Measurements from ENCODE around the gene YJEFN3.

YJEFN3 gene

DNA sequence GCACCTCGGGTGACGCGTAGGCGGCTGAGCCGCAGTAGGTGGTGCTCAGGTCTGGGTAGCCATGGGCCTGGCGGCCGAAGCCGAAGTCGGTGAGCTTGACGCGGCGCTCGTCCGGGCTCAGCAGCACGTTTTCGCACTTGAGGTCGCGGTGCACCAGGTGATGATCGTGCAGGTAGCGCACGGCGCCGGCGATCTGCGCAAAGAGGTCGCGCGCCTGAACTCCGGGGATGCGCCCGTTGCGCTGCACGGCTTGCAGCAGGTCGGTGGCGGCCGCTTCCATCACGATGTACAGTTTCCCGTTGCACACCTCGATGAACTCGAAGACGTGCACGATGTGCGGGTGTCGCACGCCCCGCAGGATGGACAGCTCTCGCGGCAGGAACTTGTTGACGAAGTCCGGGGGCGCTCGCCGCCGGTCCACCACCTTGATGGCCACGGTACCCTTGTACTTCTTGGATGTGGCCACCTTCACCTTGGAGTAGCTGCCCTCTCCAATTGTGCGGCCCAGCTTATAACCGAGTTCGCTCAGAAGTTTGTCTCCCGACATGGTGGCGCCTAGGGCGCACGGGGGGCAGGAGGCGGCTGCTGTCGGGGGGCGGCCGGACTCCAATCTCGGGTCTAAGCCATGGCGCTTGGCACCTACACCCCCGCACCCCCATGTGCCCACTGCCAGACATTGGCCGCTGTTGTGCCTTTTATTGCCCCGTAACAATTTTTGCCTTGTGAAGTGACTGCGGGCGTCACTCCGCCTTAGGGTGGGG, 13.7 kb upstream of the YJEFN3 start, which contains the start of gene TSSK6:
TSSK6 (minus strand) TSS at position 668 of the 761 bp plus-strand sequence; CDS start at position 547, 121 bp downstream.
- DNase-seq (ENCODE audit: low read depth), result no peak
- H3K4me3 ChIP-seq (ENCODE audit: low read length), result peak within 1 kb of the TSS; percentile 94
- TF ChIP-seq, protein P1, sequence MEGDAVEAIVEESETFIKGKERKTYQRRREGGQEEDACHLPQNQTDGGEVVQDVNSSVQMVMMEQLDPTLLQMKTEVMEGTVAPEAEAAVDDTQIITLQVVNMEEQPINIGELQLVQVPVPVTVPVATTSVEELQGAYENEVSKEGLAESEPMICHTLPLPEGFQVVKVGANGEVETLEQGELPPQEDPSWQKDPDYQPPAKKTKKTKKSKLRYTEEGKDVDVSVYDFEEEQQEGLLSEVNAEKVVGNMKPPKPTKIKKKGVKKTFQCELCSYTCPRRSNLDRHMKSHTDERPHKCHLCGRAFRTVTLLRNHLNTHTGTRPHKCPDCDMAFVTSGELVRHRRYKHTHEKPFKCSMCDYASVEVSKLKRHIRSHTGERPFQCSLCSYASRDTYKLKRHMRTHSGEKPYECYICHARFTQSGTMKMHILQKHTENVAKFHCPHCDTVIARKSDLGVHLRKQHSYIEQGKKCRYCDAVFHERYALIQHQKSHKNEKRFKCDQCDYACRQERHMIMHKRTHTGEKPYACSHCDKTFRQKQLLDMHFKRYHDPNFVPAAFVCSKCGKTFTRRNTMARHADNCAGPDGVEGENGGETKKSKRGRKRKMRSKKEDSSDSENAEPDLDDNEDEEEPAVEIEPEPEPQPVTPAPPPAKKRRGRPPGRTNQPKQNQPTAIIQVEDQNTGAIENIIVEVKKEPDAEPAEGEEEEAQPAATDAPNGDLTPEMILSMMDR (conservative IDR thresholded peaks at IDR 0.05; ENCODE audit: low read length), result no peak

DNA sequence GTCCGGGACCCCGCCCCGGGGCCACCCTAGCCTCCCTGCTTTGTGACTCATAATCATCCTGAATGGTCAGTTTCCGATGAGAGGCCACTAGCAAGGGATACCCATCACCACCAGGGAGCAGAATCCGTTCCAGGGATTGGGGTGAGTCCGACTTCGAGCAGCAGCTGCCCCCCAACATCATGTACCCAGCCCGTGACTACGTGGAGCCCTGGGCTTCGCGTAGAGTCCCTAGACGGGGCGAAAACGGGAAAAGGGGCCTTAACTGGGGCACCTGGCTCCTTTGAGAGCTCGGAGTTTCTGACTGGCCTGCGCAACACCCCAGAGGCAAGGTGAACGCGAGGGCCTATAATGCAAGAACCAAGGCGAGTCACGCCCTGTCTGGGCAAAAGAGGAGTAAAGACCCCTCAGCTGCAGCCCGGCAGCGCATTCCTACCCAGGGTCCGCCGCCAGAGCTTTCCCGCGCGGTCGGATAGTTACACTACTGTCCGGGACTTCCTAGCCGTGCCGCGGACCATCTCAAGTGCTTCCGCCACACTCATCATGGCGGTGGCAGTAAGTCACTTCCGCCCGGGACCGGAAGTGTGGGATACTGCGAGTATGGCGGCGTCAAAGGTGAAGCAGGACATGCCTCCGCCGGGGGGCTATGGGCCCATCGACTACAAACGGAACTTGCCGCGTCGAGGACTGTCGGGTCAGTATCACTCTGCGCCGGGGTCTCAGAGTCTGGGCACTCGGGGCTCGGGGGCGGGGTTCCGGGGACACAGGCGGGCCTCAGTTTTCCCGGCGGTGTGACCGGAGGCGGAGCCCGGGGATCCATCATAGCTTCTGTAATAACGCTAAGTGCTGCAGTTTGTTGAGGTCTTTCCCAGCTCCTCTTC, 12.8 kb upstream of the YJEFN3 start, which contains the start of gene NDUFA13:
NDUFA13 (plus strand) TSS at position 584 of the 878 bp plus-strand sequence; CDS start at position 598, 14 bp downstream.
- H3K4me3 ChIP-seq (ENCODE audit: low read length), result peak within 1 kb of the TSS; percentile 94
- DNase-seq (ENCODE audit: low read depth), result peak; percentile 90
- TF ChIP-seq, protein P1 (conservative IDR thresholded peaks at IDR 0.05; ENCODE audit: low read length), result peak; percentile 24

DNA sequence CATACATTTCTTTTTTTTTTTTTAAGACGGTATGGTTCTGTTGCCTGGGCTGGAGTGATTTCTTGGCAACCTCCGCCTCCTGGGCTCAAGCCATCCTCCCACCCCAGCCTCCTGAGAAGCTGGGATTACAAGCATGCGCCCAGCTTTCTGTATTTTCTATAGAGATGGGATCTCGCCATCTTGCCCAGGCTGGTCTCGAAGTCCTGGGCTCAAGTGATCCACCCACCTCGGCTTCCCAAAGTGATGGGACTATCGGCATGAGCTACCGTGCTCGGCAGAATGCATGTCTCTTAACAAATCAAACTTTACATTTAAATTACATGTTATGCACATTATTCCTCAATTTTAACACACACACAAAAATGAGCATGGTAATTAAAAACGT, 11.5 kb upstream of the YJEFN3 start:
- H3K4me3 ChIP-seq (ENCODE audit: low read length), result peak overlapping the region; percentile 94
- no peak for DNase-seq (ENCODE audit: low read depth)
- TF ChIP-seq, protein P1 (conservative IDR thresholded peaks at IDR 0.05; ENCODE audit: low read length), result no peak

DNA sequence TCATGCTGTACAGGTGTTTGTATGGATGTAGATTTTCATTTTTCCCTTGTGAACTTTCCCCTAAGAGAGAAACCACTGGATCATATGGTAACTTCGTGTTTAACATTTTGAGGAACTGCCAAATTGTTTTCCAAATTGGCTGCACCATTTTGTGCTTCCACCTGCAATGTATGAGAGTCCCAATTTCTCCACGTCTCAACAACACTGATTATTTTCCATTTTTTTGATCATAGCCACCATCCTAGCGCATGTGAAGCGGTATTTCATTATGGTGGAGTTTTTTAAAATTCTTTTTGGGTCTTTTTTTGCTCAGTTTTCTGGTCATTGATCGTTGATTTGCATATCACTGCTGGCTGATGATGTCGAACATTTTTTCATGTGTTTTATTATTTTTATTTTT, 7.7 kb upstream of the YJEFN3 start:
- DNase-seq (ENCODE audit: low read depth), result no peak
- TF ChIP-seq, protein P1 (conservative IDR thresholded peaks at IDR 0.05; ENCODE audit: low read length), result no peak
- no peak overlapping the region for H3K4me3 ChIP-seq (ENCODE audit: low read length)

DNA sequence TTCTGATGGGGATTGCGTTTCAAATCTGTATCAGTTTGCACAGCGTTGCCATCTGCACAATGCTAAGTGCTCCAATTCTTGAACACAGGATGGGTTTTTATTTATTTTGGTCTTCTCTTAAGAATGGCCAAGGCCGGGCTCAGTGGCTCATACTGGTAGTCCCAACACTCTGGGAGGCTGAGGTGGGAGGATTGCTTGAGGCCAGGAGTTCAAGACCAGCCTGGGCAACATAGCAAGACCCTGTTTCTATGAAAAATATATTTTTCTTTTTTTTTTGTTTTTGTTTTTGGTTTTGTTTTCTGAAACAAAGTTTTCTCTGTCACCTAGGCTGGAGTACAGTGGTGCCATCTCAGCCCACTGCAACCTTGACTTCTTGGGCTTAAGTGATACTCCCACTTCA, 5.5 kb upstream of the YJEFN3 start:
- no peak for DNase-seq (ENCODE audit: low read depth)
- no peak overlapping the region for H3K4me3 ChIP-seq (ENCODE audit: low read length)
- TF ChIP-seq, protein P1 (conservative IDR thresholded peaks at IDR 0.05; ENCODE audit: low read length), result no peak

DNA sequence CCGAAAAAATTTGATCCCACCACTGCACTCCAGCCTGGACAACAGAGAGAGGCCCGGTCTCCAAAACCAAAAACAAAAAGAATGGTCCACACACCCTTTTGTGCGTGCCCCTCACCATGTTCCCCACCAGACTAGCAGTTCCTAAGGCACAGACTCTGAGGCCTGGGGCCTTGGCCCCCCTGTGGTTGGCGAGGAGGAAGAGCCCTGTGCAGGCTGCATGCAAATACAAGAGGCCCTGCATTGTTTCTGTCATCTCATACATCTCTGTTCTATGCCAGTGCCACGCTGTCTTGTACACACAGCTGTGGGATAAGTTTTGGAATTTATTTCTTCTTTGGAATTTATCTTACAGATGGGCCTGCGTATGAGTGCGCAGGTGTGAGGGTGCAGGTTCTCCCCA, 4.7 kb upstream of the YJEFN3 start:
- TF ChIP-seq, protein P1 (conservative IDR thresholded peaks at IDR 0.05; ENCODE audit: low read length), result no peak

More for the DNA sequence above, 4.7 kb upstream of the YJEFN3 start:
- no peak for DNase-seq (ENCODE audit: low read depth)
- H3K4me3 ChIP-seq (ENCODE audit: low read length), result no peak overlapping the region
